HepG2 (cell line): ENCODE results near the gene CADM1.

ENCODE experiments used
- ARID2 ChIP-seq: sonication (generic); formaldehyde crosslinking; IDR thresholded peaks from 2 replicates; pipeline ENCODE4 v1.8.1; 2022; ENCODE audit warnings: mild to moderate bottlenecking, missing genetic modification reagents, borderline replicate concordance
- ELF4 ChIP-seq: sonication (generic); formaldehyde crosslinking; IDR thresholded peaks from 2 replicates; pipeline ENCODE4 v1.5.0; 2020; ENCODE audit warnings: missing genetic modification reagents, mild to moderate bottlenecking, moderate library complexity, borderline replicate concordance
- HNF4A ChIP-seq: sonication (generic); formaldehyde crosslinking; IDR thresholded peaks from 2 replicates; pipeline ENCODE4 v1.4.0; 2020; ENCODE audit warnings: missing genetic modification reagents
- NFYB ChIP-seq: sonication (generic); formaldehyde crosslinking; IDR thresholded peaks from 2 replicates; pipeline ENCODE4 v1.4.0; 2020; ENCODE audit warnings: missing genetic modification reagents
- NR2F6 ChIP-seq, 2 experiments: IDR thresholded peaks; 2 replicates each; pipeline ENCODE4 v1.6.1; 2016; ENCODE audit warnings: antibody characterized with exemption in 1 of 2, mild to moderate bottlenecking in 1 of 2
- SIN3B ChIP-seq: fragments of 150-350 bp; IDR thresholded peaks from 2 replicates; pipeline ENCODE4 v1.6.1; 2014; ENCODE audit warnings: low read length
- SMAD3 ChIP-seq: sonication (generic); formaldehyde crosslinking; IDR thresholded peaks from 2 replicates; pipeline ENCODE4 v1.4.0; 2020; ENCODE audit warnings: missing genetic modification reagents
- THYN1 ChIP-seq: sonication (generic); formaldehyde crosslinking; IDR thresholded peaks from 2 replicates; pipeline ENCODE4 v1.8.1; 2023; ENCODE audit warnings: low read depth, mild to moderate bottlenecking, moderate library complexity, missing genetic modification reagents, borderline replicate concordance
- ZBTB1 ChIP-seq: sonication (generic); formaldehyde crosslinking; IDR thresholded peaks from 2 replicates; pipeline ENCODE4 v1.4.0; 2020; ENCODE audit warnings: missing genetic modification reagents, borderline replicate concordance
- ZNF362 ChIP-seq: sonication (generic); formaldehyde crosslinking; IDR thresholded peaks from 2 replicates; pipeline ENCODE4 v1.4.0; 2020; ENCODE audit warnings: missing genetic modification reagents, mild to moderate bottlenecking, borderline replicate concordance
- ZNF382 ChIP-seq: sonication (generic); formaldehyde crosslinking; IDR thresholded peaks from 2 replicates; pipeline ENCODE4 v1.5.0; 2020; ENCODE audit warnings: missing genetic modification reagents, mild to moderate bottlenecking, borderline replicate concordance
- ZNF670 ChIP-seq: sonication (generic); formaldehyde crosslinking; IDR thresholded peaks from 2 replicates; pipeline ENCODE4 v1.8.0; 2022; ENCODE audit warnings: mild to moderate bottlenecking, missing genetic modification reagents, borderline replicate concordance
- ZSCAN29 ChIP-seq: sonication (generic); formaldehyde crosslinking; conservative IDR thresholded peaks from 2 replicates; pipeline ENCODE4 v1.4.0; 2020; ENCODE audit warnings: mild to moderate bottlenecking, missing genetic modification reagents

- no peak for TF ChIP-seq ZNF362
- TF ChIP-seq ZNF382, result no peak
- no peak for TF ChIP-seq ZSCAN29 (CRISPR knock-in tag)
- no peak for TF ChIP-seq SMAD3
- TF ChIP-seq ARID2 (CRISPR knock-in tag), result no peak
- no peak for TF ChIP-seq NFYB
- no peak for TF ChIP-seq HNF4A (CRISPR knock-in tag)
- no peak for TF ChIP-seq ZNF670 (CRISPR knock-in tag)
- TF ChIP-seq ZBTB1 (CRISPR knock-in tag), result no peak
- no peak for TF ChIP-seq SIN3B
- 0 out of 2 replicates have a peak, but pooled peaks have one; percentile 35 for TF ChIP-seq NR2F6 (IDR thresholded peaks at IDR 0.05)
- peak; percentile 30; the same call in 1 of the 2 replicates for TF ChIP-seq NR2F6 (CRISPR knock-in tag; IDR thresholded peaks at IDR 0.05)
- no peak for TF ChIP-seq THYN1
- no peak for TF ChIP-seq ELF4 (CRISPR knock-in tag)
Observed at GRCh38 chr11:115471367-115471766, 32.8 kb downstream of the CADM1 start.
